B cell (primary cell): Measurements from ENCODE around the gene SERINC5. TPM values are rescaled to one million over a fixed set of nuclear protein-coding genes. Genes with fewer than 3 reads are reported as not detected.

ENCODE experiments used
- ATAC-seq: fragments of 200-7000 bp; cut with Tn5 transposase; one replicate; pipeline ENCODE4 v1.10.0; 2021; ENCODE audit warnings: low read depth, mild to moderate bottlenecking, moderate number of reproducible peaks, moderate library complexity
- CTCF ChIA-PET: fragments of 350-600 bp; sonication (Branson Sonifier 250); formaldehyde crosslinking; loops from one replicate; lab custom pipeline; 2021; ENCODE audit warnings: antibody characterized with exemption, inconsistent platforms; lab: Charles Lee
- POLR2A ChIA-PET: fragments of 350-600 bp; sonication (Branson Sonifier 250); formaldehyde crosslinking; loops from one replicate; lab custom pipeline; 2021; ENCODE audit warnings: antibody characterized with exemption; lab: Charles Lee
- DNase-seq: peaks from one replicate; pipeline ENCODE4 v3.0.0; 2013
- H2AFZ ChIP-seq: 2 replicates; pipeline ENCODE4 v1.6.1; 2012; ENCODE audit warnings: mild to moderate bottlenecking, low read depth, low read length; ENCODE audit not compliant: insufficient read depth, poor library complexity, severe bottlenecking
- H3K27ac ChIP-seq, 2 donors: 1 replicate in 1 of 2; 2 replicates in 1 of 2; pipeline ENCODE4 v1.5.1; 2012 to 2013; ENCODE audit warnings: low read length in 2 of 2, mild to moderate bottlenecking in 2 of 2, moderate library complexity in 1 of 2
- H3K27me3 ChIP-seq, 4 experiments: fragments of 200-600 bp in 1 of 4; sonication (generic) in 1 of 4; replicated peaks in 1 of 4; 1 replicate in 2 of 4; 2 replicates in 2 of 4; pipeline versions ENCODE4 v1.6.1 to v1.7.0; 2013 to 2016; ENCODE audit warnings: low read length in 3 of 4, mild to moderate bottlenecking in 2 of 4, mixed read lengths in 1 of 4, moderate library complexity in 1 of 4; ENCODE audit not compliant: insufficient read depth in 4 of 4, control insufficient read depth in 3 of 4; ENCODE audit errors: control extremely low read depth in 1 of 4
- H3K36me3 ChIP-seq, 2 experiments: replicated peaks in 1 of 2; 1 replicate in 1 of 2; 2 replicates in 1 of 2; pipeline versions ENCODE4 v1.6.1 to v1.7.1; 2013; ENCODE audit warnings: low read length in 1 of 2; ENCODE audit not compliant: insufficient read depth in 2 of 2, control insufficient read depth in 1 of 2; ENCODE audit errors: control extremely low read depth in 1 of 2, extremely low read depth in 1 of 2
- H3K4me1 ChIP-seq, 2 donors: fragments of 200-600 bp in 1 of 2; sonication (generic) in 1 of 2; 1 replicate in 1 of 2; 2 replicates in 1 of 2; pipeline versions ENCODE4 v1.5.1 to v1.6.1; 2013 to 2017; ENCODE audit warnings: low read length in 2 of 2; ENCODE audit not compliant: control insufficient read depth in 2 of 2, insufficient read depth in 2 of 2
- H3K4me2 ChIP-seq: replicated peaks from 2 replicates; pipeline ENCODE3; 2012; ENCODE audit warnings: mild to moderate bottlenecking, low read depth, low read length; ENCODE audit not compliant: poor library complexity, severe bottlenecking
- H3K4me3 ChIP-seq, 5 experiments: fragments of 200-600 bp in 1 of 5; sonication (generic) in 1 of 5; 1 replicate in 3 of 5; 2 replicates in 2 of 5; pipeline versions ENCODE4 v1.5.1 to v1.7.0; 2011 to 2016; ENCODE audit warnings: low read length in 4 of 5, mild to moderate bottlenecking in 4 of 5, low read depth in 2 of 5, control low read depth in 1 of 5, moderate library complexity in 1 of 5; ENCODE audit not compliant: insufficient read depth in 1 of 5; ENCODE audit errors: control extremely low read depth in 1 of 5, extremely low read depth in 1 of 5
- H3K79me2 ChIP-seq: fragments of 200-600 bp; sonication (generic); one replicate; pipeline ENCODE4 v1.6.0; 2016; ENCODE audit warnings: low read length; ENCODE audit not compliant: control insufficient read depth, insufficient read depth
- H3K9ac ChIP-seq: fragments of 200-600 bp; sonication (generic); 2 replicates; pipeline ENCODE4 v1.6.1; 2017; ENCODE audit warnings: mild to moderate bottlenecking, low read length, moderate library complexity
- H3K9me3 ChIP-seq, 3 donors: one replicate each; pipeline versions ENCODE4 v1.6.1 to v1.7.1; 2013; ENCODE audit warnings: low read length in 2 of 3; ENCODE audit not compliant: control insufficient read depth in 2 of 3, insufficient read depth in 1 of 3; ENCODE audit errors: control extremely low read depth in 1 of 3
- H4K20me1 ChIP-seq: 2 replicates; pipeline ENCODE4 v1.6.0; 2012; ENCODE audit warnings: mild to moderate bottlenecking, low read length; ENCODE audit not compliant: insufficient read depth, control insufficient read depth, poor library complexity, severe bottlenecking
- H3K27ac Mint-ChIP-seq: one replicate; pipeline ENCODE4 v1.8.0; 2021; ENCODE audit warnings: mixed read lengths
- H3K27me3 Mint-ChIP-seq: one replicate; pipeline ENCODE4 v1.8.0; 2021; ENCODE audit warnings: mixed read lengths
- H3K4me1 Mint-ChIP-seq: one replicate; pipeline ENCODE4 v1.8.0; 2021; ENCODE audit warnings: mixed read lengths
- H3K4me3 Mint-ChIP-seq: one replicate; pipeline ENCODE4 v1.8.0; 2021; ENCODE audit warnings: mixed read lengths
- H3K9me3 Mint-ChIP-seq: one replicate; pipeline ENCODE4 v1.8.0; 2022; ENCODE audit warnings: mixed read lengths; ENCODE audit not compliant: insufficient read depth
- CTCF ChIP-seq: fragments of 200-600 bp; IDR thresholded peaks from one replicate; pipeline ENCODE4 v1.8.0; 2022; ENCODE audit warnings: antibody characterized with exemption, mild to moderate bottlenecking
- EZH2 ChIP-seq: IDR thresholded peaks from 2 replicates; pipeline ENCODE4 v1.6.1; 2012; ENCODE audit warnings: borderline replicate concordance, low read depth, mild to moderate bottlenecking, moderate library complexity, low read length; ENCODE audit not compliant: insufficient read depth, poor library complexity, severe bottlenecking
- WGBS: methylation state at CpG from one replicate; pipeline ENCODE4 v1.1.5; 2013; ENCODE audit warnings: missing lambda C conversion rate; ENCODE audit not compliant: insufficient coverage; 5-methylcytosine and 5-hydroxymethylcytosine counted together
- intact Hi-C: fragments of 100-400 bp; cut with micrococcal nuclease; formaldehyde crosslinking; loops from one replicate; pipeline ENCODE4 v1.10.0; 2022
- polyA plus RNA-seq: library from polyadenylated mRNA; depleted of rRNA; stranded (reverse); fragments of >200 nt; gene quantifications from 2 replicates; pipeline ENCODE4 v1.2.3, GENCODE V29; 2012
- total RNA-seq, 2 donors: library from RNA; stranded (reverse); fragments of 120-200 nt in 1 of 2; gene quantifications; 1 replicate in 1 of 2; 2 replicates in 1 of 2; pipeline versions ENCODE4 v1.2.3 to v1.2.4, GENCODE V29; 2013 to 2022

Gene SERINC5
- total and polyA plus RNA-seq, 2 donors (not counting 1 experiment from before 2014, with no cell fraction given): 2.4 to 9.5 TPM

GRCh38 chr5:80067016-80067415 lies 188.8 kb downstream of the SERINC5 start:
- Histone ChIP-seq H3K27ac (no peak overlapping the region), H4K20me1 (no peaks in the 10 kb centered on the region), H3K79me2 (no peaks in the 10 kb centered on the region), H3K4me1 (peaks cover 8 to 13% of the 10 kb centered on the region in 2 donors), H3K27me3 (no peaks in the 10 kb centered on the region), H3K4me2 (no peak overlapping the region), H2AFZ (no peak overlapping the region), H3K4me3 (no peak overlapping the region), H3K36me3 (no peaks in the 10 kb centered on the region), H3K9ac (no peak overlapping the region), H3K9me3 (no peaks in the 10 kb centered on the region)
- POLR2A ChIA-PET: no interaction called here
- Mint-ChIP-seq H3K27ac (no peak overlapping the region), H3K27me3 (peaks cover 7% of the 10 kb centered on the region), H3K4me3 (no peak overlapping the region), H3K4me1 (peaks cover 16% of the 10 kb centered on the region), H3K9me3 (no peaks in the 10 kb centered on the region)
- WGBS: no CpG with 5 or more reads among the region's 2 CpGs
- TF ChIP-seq EZH2: no peak
- no peak for TF ChIP-seq CTCF
- intact Hi-C loops: no loop called here
- ATAC-seq: no peak
- CTCF ChIA-PET: interaction anchor here (1.0 to 1.2 kb wide), 2 partner anchors 16 to 241 kb away, joined by 3 to 4 read pairs; no protein-coding TSS in a partner anchor
- DNase-seq: no peak

- no peaks in the 10 kb centered on the region for H3K27me3 ChIP-seq
- H2AFZ ChIP-seq: no peak overlapping the region
- CTCF ChIA-PET: no interaction called here
- no peaks in the 10 kb centered on the region for H3K79me2 ChIP-seq
- H3K27ac ChIP-seq: no peak overlapping the region
- H3K4me3 ChIP-seq: no peak overlapping the region
- Mint-ChIP-seq H3K27me3 (peaks cover 7% of the 10 kb centered on the region), H3K4me1 (no peaks in the 10 kb centered on the region), H3K4me3 (no peak overlapping the region), H3K9me3 (no peaks in the 10 kb centered on the region), H3K27ac (no peak overlapping the region)
- H3K9ac ChIP-seq: no peak overlapping the region
- no peaks in the 10 kb centered on the region for H3K9me3 ChIP-seq
- H3K36me3 ChIP-seq: no peaks in the 10 kb centered on the region
- H3K4me1 ChIP-seq: no peaks in the 10 kb centered on the region
- intact Hi-C loops: no loop called here
- no peak for ATAC-seq
- H4K20me1 ChIP-seq: no peaks in the 10 kb centered on the region
- TF ChIP-seq EZH2 (no peak), CTCF (no peak)
- no peak for DNase-seq
- H3K4me2 ChIP-seq: no peak overlapping the region
- POLR2A ChIA-PET: no interaction called here
Measured at GRCh38 chr5:80064124-80064523, 191.7 kb downstream of the SERINC5 start.

Other genes with a start within 250 kb of the SERINC5 start
- 0.57 and 0.80 TPM in 2 replicates for gene THBS4, start 220.7 kb downstream of the SERINC5 start, total RNA-seq
- 0.43 and 0.49 TPM in 2 replicates for gene THBS4, start 220.7 kb downstream of the SERINC5 start, polyA plus RNA-seq
- not detected in 2 replicates for gene SPZ1, start 64.0 kb upstream of the SERINC5 start, total RNA-seq
- gene SPZ1, start 64.0 kb upstream of the SERINC5 start, polyA plus RNA-seq: not detected in 2 replicates
- gene ZFYVE16, start 152.0 kb upstream of the SERINC5 start, total RNA-seq: 38.3 and 44.4 TPM in 2 replicates
- gene ZFYVE16, start 152.0 kb upstream of the SERINC5 start, polyA plus RNA-seq: 4.7 and 6.1 TPM in 2 replicates
- gene FAM151B, start 232.1 kb upstream of the SERINC5 start, total RNA-seq: 1.1 TPM in 1 of 2 replicates, not detected in the other
- not detected in 2 replicates for gene FAM151B, start 232.1 kb upstream of the SERINC5 start, polyA plus RNA-seq